OCI-LY7 (cell line): ENCODE results near the gene GNPDA1.

ENCODE experiments used
- EZH2phosphoT487 ChIP-seq: fragments of 200-600 bp; sonication (generic); IDR thresholded peaks from 2 replicates; pipeline ENCODE4 v1.6.1; 2018; ENCODE audit warnings: low read depth, borderline replicate concordance, mild to moderate bottlenecking, mixed run types, antibody characterized with exemption, low read length, moderate library complexity, mixed read lengths
- TF ChIP-seq, protein P1 (sequence below): fragments of 200-600 bp; sonication (generic); conservative IDR thresholded peaks from 2 replicates; pipeline ENCODE4 v1.5.1; 2014; ENCODE audit warnings: mild to moderate bottlenecking, antibody characterized with exemption, low read length, moderate library complexity, mixed read lengths

DNA sequence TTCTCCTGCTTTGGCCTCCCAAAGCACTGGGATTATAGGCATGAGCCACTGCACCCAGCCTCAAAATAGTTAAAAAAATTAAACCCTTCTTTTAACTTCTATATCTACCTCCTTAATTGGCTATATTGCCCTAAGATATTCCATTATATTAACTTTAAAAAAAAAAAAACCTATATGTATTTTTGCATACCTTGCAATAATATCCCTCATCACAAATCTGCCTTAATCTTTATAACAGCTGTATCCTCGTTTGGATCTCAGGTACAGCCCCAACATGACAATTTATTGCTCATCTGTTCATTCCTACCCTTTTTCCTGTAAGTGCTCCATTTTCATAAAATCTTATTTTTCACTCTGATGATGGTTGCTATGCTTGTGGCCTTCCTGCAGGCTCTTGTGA lies 12.7 kb downstream of the GNPDA1 start:
- TF ChIP-seq, protein P1, sequence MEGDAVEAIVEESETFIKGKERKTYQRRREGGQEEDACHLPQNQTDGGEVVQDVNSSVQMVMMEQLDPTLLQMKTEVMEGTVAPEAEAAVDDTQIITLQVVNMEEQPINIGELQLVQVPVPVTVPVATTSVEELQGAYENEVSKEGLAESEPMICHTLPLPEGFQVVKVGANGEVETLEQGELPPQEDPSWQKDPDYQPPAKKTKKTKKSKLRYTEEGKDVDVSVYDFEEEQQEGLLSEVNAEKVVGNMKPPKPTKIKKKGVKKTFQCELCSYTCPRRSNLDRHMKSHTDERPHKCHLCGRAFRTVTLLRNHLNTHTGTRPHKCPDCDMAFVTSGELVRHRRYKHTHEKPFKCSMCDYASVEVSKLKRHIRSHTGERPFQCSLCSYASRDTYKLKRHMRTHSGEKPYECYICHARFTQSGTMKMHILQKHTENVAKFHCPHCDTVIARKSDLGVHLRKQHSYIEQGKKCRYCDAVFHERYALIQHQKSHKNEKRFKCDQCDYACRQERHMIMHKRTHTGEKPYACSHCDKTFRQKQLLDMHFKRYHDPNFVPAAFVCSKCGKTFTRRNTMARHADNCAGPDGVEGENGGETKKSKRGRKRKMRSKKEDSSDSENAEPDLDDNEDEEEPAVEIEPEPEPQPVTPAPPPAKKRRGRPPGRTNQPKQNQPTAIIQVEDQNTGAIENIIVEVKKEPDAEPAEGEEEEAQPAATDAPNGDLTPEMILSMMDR, result no peak
- no peak for TF ChIP-seq EZH2phosphoT487
